ENCODE results near the gene SNRPA. TPM values are rescaled to one million over a fixed set of nuclear protein-coding genes. Genes with fewer than 3 reads are reported as not detected.

Gene SNRPA
- total RNA-seq, 1 experiment from 2014 or later: 225 TPM

- no peak within 1 kb of the TSS for H4K5ac ChIP-seq (ENCODE audit: insufficient read length, low read depth, low read length)
- peak within 1 kb of the TSS; percentile 44 for H2BK120ac ChIP-seq (ENCODE audit: low read depth, low read length, poor library complexity, severe bottlenecking)
- peak within 1 kb of the TSS; percentile 51 for H3K27ac ChIP-seq (ENCODE audit: insufficient read length, low read depth, low read length)
- peak within 1 kb of the TSS; percentile 90 for H3K14ac ChIP-seq (ENCODE audit: insufficient read depth, low read length)
- no peak within 1 kb of the TSS for H4K91ac ChIP-seq (ENCODE audit: insufficient read length, low read depth, low read length)
- peaks cover 2% of the 10 kb centered on the region for H4K20me1 ChIP-seq (ENCODE audit: control insufficient read depth, insufficient read depth, insufficient read length)
- H3K9me3 ChIP-seq (ENCODE audit: control insufficient read depth, low read depth, low read length): no peaks in the 10 kb centered on the region
- no peak within 1 kb of the TSS for H2BK15ac ChIP-seq (ENCODE audit: low read depth, low read length)
- peak within 1 kb of the TSS; percentile 80 for H3K18ac ChIP-seq (ENCODE audit: insufficient read length, low read depth, low read length)
- TF ChIP-seq CTCF (conservative IDR thresholded peaks at IDR 0.05): no peak
- peaks cover 32 to 43% of the 10 kb centered on the region in 2 experiments for H3K4me1 Mint-ChIP-seq
- H3K4me3 Mint-ChIP-seq: peak within 1 kb of the TSS; percentile 93 to 96
- no peaks in the 10 kb centered on the region; the same call in 1 of the 2 replicates for H3K27me3 Mint-ChIP-seq (ENCODE audit: low read depth)
- H3K79me1 ChIP-seq (ENCODE audit: insufficient read depth, low read depth, low read length, poor library complexity, severe bottlenecking): peaks cover 4% of the 10 kb centered on the region
- H2BK5ac ChIP-seq (ENCODE audit: insufficient read length, low read length): no peak within 1 kb of the TSS
- DNase-seq: peak; percentile 100
- WGBS (ENCODE audit: extremely low coverage, insufficient read length, low lambda C conversion rate): no CpG with 5 or more reads among the region's 110 CpGs
- no peak within 1 kb of the TSS for H2AFZ ChIP-seq (ENCODE audit: low read length)
- peaks cover 2% of the 10 kb centered on the region; the same call in 1 of the 2 replicates for H3K4me1 ChIP-seq (ENCODE audit: insufficient read depth, low read length)
- peak within 1 kb of the TSS; percentile 98 to 99 (median 98) for H3K27ac Mint-ChIP-seq
- H3K23me2 ChIP-seq (ENCODE audit: insufficient read length, low read depth, low read length, poor library complexity, severe bottlenecking): peaks cover 9% of the 10 kb centered on the region
- peak within 1 kb of the TSS; percentile 87 for H3K9ac ChIP-seq (ENCODE audit: extremely low read depth, insufficient read length, low read length)
- no peaks in the 10 kb centered on the region; a peak in 1 of 5 replicates for H3K9me3 Mint-ChIP-seq
- H2BK20ac ChIP-seq (ENCODE audit: low read depth, low read length, poor library complexity, severe bottlenecking): no peak within 1 kb of the TSS
- no peak within 1 kb of the TSS for H2BK12ac ChIP-seq (ENCODE audit: insufficient read length, low read depth, low read length)
- no peak within 1 kb of the TSS for H4K8ac ChIP-seq (replicated peaks; ENCODE audit: insufficient read length, low read depth, low read length)
- H3K56ac ChIP-seq (ENCODE audit: insufficient read length, low read depth, low read length): no peak within 1 kb of the TSS
- no peak within 1 kb of the TSS for H2AK5ac ChIP-seq (ENCODE audit: insufficient read length, low read length)
- peaks cover 22% of the 10 kb centered on the region; the same call in 1 of the 2 replicates for H3K79me2 ChIP-seq (ENCODE audit: insufficient read depth, low read length)
- no peak within 1 kb of the TSS for H3K23ac ChIP-seq (ENCODE audit: insufficient read length, low read depth, low read length)
- H3T11ph ChIP-seq (ENCODE audit: low read length): no peak within 1 kb of the TSS
- H3K4me2 ChIP-seq (ENCODE audit: insufficient read depth, insufficient read length, low read length): peak within 1 kb of the TSS; percentile 82
- H3K27me3 ChIP-seq (ENCODE audit: insufficient read depth, low read length): no peaks in the 10 kb centered on the region
- no peak within 1 kb of the TSS; the same call in 1 of the 2 replicates for H3K4ac ChIP-seq (ENCODE audit: low read depth, low read length)
- H3K36me3 Mint-ChIP-seq (ENCODE audit: insufficient read depth in 1 of 3, low read depth in 3 of 3): peaks cover 11 to 36% (median 32%) of the 10 kb centered on the region in 3 experiments; a peak in 6 of 7 replicates
Observed at GRCh38 chr19:40798683-40799557, 47.9 kb downstream of the SNRPA start, which contains the start of gene EGLN2. Gene EGLN2 (plus strand): TSS chr19:40799191. CDS start chr19:40800573, 1,382 bp downstream.
